BE2C (cell line): ENCODE results near the gene MMP8.

Experiments used
- DNase-seq: peaks from one replicate; pipeline ENCODE4 v3.0.0-alpha.2; 2020
- H3K27me3 ChIP-seq: fragments of 250-450 bp; sonication (Bioruptor Pico); 2 replicates; pipeline ENCODE4 v1.5.1; 2020; ENCODE audit warnings: mild to moderate bottlenecking
- H3K36me3 ChIP-seq: fragments of 250-450 bp; sonication (Bioruptor Pico); 2 replicates; pipeline ENCODE4 v1.5.1; 2020; ENCODE audit warnings: mild to moderate bottlenecking
- H3K4me1 ChIP-seq: fragments of 250-450 bp; sonication (Bioruptor Pico); 2 replicates; pipeline ENCODE4 v1.5.1; 2020
- H3K4me3 ChIP-seq: 2 replicates; pipeline ENCODE4 v1.5.1; 2011; ENCODE audit warnings: low read depth, low read length
- H3K9me3 ChIP-seq: fragments of 250-450 bp; sonication (Bioruptor Pico); 2 replicates; pipeline ENCODE4 v1.5.1; 2020
- CTCF ChIP-seq: IDR thresholded peaks from 2 replicates; pipeline ENCODE4 v1.5.1; 2012; ENCODE audit warnings: mild to moderate bottlenecking, low read depth, low read length

The MMP8 gene

DNA sequence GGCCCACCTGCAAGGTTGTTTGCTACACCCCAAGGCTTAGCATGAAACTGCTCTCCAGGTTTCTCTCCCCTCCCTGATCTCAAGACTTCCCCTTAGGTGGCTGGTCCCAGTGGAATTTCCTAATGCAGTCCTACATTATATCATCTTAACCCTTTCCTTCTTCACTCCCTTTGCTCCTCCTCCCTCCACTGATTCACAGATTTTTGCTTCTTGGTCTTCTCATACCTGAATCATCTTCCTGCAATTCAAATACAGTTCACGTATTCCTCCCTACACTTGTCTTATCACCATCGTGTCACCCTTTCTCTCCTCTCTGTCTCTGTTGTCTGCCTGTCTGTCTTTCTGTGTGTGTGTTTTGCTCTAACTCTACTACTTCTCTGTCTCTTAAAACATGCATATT, 38.7 kb upstream of the MMP8 start:
- no peaks in the 10 kb centered on the region for H3K9me3 ChIP-seq
- no peak for DNase-seq
- TF ChIP-seq CTCF: no peak
- H3K4me3 ChIP-seq: no peak overlapping the region
- H3K27me3 ChIP-seq: no peaks in the 10 kb centered on the region; the same call in none of the 2 replicates
- H3K4me1 ChIP-seq: no peaks in the 10 kb centered on the region
- no peaks in the 10 kb centered on the region for H3K36me3 ChIP-seq

DNA sequence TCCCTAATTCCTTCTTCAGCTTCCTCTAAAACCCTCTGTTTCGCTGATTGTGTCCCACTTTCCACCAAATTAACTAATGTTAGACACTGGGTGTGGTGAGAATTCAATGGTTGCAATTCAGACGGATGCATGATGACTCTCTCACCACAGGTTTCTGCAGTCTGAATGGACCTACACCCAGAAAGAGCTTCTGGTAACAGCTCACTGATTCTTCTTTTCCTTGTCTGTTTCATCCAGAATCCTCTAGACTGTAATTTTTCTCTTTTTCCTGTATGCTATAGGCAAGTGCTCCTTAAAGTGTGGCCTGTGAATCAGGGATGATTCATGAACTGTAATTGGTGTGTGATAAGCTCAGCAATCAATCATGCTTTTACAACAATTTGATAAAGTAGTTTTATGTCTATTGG, 37.6 kb upstream of the MMP8 start:
- DNase-seq: no peak
- no peaks in the 10 kb centered on the region; the same call in 1 of the 2 replicates for H3K27me3 ChIP-seq
- H3K4me3 ChIP-seq: no peak overlapping the region
- no peaks in the 10 kb centered on the region for H3K9me3 ChIP-seq
- no peaks in the 10 kb centered on the region for H3K4me1 ChIP-seq
- no peak for TF ChIP-seq CTCF
- no peaks in the 10 kb centered on the region for H3K36me3 ChIP-seq

- Histone ChIP-seq H3K27me3 (no peaks in the 10 kb centered on the region), H3K9me3 (no peaks in the 10 kb centered on the region), H3K4me3 (no peak overlapping the region), H3K4me1 (no peaks in the 10 kb centered on the region), H3K36me3 (no peaks in the 10 kb centered on the region)
- DNase-seq: no peak
- TF ChIP-seq CTCF: no peak
Measured at GRCh38 chr11:102761646-102762238, 37.0 kb upstream of the MMP8 start.

- TF ChIP-seq CTCF: no peak
- Histone ChIP-seq H3K4me1 (no peaks in the 10 kb centered on the region), H3K36me3 (no peaks in the 10 kb centered on the region), H3K27me3 (no peaks in the 10 kb centered on the region), H3K4me3 (no peak overlapping the region), H3K9me3 (no peaks in the 10 kb centered on the region)
- no peak for DNase-seq
Measured at GRCh38 chr11:102760344-102761035, 35.7 kb upstream of the MMP8 start.

GRCh38 chr11:102757823-102758549, 33.2 kb upstream of the MMP8 start:
- TF ChIP-seq CTCF: no peak
- DNase-seq: no peak
- Histone ChIP-seq H3K4me3 (no peak overlapping the region), H3K36me3 (no peaks in the 10 kb centered on the region), H3K9me3 (no peaks in the 10 kb centered on the region), H3K4me1 (no peaks in the 10 kb centered on the region), H3K27me3 (no peaks in the 10 kb centered on the region)

- Histone ChIP-seq H3K4me1 (no peaks in the 10 kb centered on the region), H3K9me3 (no peaks in the 10 kb centered on the region), H3K36me3 (no peaks in the 10 kb centered on the region), H3K4me3 (no peak overlapping the region), H3K27me3 (no peaks in the 10 kb centered on the region)
- no peak for TF ChIP-seq CTCF
- no peak for DNase-seq
Measured at GRCh38 chr11:102753267-102753666, 28.5 kb upstream of the MMP8 start.
